Activated naive CD4-positive, alpha-beta T cell treated with anti-CD3 and anti-CD28 coated beads for 36 hours (primary cell): ENCODE data around the gene MACROD2. TPM values are rescaled to one million over a fixed set of nuclear protein-coding genes. Genes with fewer than 3 reads are reported as not detected.
"Not testable (repeated sequence)": the region's sequence is repeated elsewhere in the genome, so short reads cannot be mapped to it uniquely, and the experiment has no call there.

Experiments
- CTCF ChIA-PET: fragments of 350-600 bp; sonication (Branson Sonifier 250); formaldehyde crosslinking; loops from one replicate; lab custom pipeline; 2021; ENCODE audit warnings: antibody characterized with exemption; lab: Charles Lee
- DNase-seq: peaks from one replicate; pipeline ENCODE4 v3.0.0-alpha.2; 2020
- H3K27ac Mint-ChIP-seq: one replicate; pipeline ENCODE4 v1.8.0; 2021; ENCODE audit warnings: mild to moderate bottlenecking, mixed read lengths
- H3K27me3 Mint-ChIP-seq: one replicate; pipeline ENCODE4 v1.8.0; 2021; ENCODE audit warnings: low read depth, mixed read lengths
- H3K36me3 Mint-ChIP-seq: one replicate; pipeline ENCODE4 v1.8.0; 2021; ENCODE audit warnings: low read depth, mixed read lengths
- H3K4me1 Mint-ChIP-seq: one replicate; pipeline ENCODE4 v1.8.0; 2021; ENCODE audit warnings: low read depth, mixed read lengths
- H3K4me3 Mint-ChIP-seq: one replicate; pipeline ENCODE4 v1.8.0; 2021; ENCODE audit warnings: mild to moderate bottlenecking, moderate library complexity, mixed read lengths
- H3K9me3 Mint-ChIP-seq: one replicate; pipeline ENCODE4 v1.8.0; 2021; ENCODE audit warnings: mixed read lengths
- intact Hi-C: fragments of 100-400 bp; cut with micrococcal nuclease; formaldehyde crosslinking; loops from one replicate; pipeline ENCODE4 v1.15.1; 2023
- total RNA-seq, 2 experiments: library from RNA; stranded (reverse); gene quantifications; one replicate each; pipeline ENCODE4 v1.2.3, GENCODE V29; 2021

Gene MACROD2
- total RNA-seq, 2 experiments from 2014 or later = not detected

DNA sequence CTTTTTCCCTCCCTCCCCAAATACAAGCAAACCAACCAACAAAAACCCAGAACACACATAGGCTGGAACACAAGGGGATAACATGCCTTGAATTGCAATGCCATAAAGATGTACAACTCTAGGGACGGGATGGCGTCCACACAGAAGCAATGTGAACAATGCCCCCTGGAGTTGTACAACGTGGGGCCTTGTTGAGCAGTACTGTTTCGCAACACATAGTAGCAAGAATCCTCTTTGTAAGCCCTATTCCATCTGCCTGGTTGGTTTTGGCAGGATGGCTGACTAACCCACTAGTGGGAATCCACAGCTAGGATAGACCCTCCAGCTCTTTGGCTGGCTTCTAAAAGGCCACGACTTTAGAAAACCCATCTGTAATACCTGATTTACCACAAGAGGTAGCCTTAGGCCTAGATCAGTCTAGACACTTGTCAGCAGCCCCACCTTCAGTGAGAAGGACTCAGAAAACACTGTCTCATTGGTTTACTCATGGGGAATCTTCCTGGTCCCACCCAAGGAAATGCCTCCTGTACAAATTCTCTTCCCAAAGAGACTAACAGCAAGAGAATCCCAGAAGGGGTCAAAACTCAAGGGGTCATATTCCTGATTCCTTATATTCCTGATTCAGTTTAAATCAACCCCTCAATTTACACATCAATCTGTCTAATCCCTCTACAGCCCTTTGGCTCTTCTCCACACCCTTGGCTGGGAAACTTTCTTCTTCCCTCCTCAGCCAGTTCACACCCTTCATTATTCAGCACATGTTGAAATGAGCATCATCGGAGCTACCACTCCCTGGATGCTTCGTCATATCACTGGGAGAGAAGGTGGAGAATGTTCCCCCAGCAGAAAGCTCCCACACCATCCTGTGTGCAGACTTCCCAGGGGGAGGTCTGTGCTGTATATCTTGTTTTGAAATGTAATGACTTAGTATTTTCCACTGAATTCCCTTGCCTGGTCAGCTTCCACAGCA, 964.5 kb downstream of the MACROD2 start:
- intact Hi-C loops = no loop called here
- DNase-seq = no peak
- CTCF ChIA-PET = no interaction called here
- no peak overlapping the region for H3K4me3 Mint-ChIP-seq
- H3K36me3 Mint-ChIP-seq = no peaks in the 10 kb centered on the region
- no peak overlapping the region for H3K27ac Mint-ChIP-seq
- H3K9me3 Mint-ChIP-seq = no peaks in the 10 kb centered on the region
- no peaks in the 10 kb centered on the region for H3K4me1 Mint-ChIP-seq
- H3K27me3 Mint-ChIP-seq = no peaks in the 10 kb centered on the region

DNA sequence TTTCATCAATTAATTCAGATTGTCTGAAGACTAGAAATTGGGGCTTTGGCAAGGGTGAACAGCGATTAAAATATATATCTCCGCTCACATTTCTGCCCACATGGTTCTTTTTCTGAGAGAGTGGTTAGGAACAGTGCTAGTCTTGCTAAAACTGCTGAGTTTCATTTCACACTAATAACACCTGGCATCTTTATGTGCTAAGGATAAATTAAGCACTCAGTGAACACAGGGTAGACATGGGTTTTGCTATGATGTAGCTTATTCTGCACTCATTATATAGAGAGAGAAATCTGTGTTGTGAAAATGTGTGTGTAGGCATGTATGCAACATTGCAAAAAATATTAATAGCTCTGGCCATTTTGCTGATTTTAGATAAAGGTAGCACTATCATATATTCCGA, 965.5 kb downstream of the MACROD2 start:
- Mint-ChIP-seq H3K27me3 (no peaks in the 10 kb centered on the region), H3K9me3 (no peaks in the 10 kb centered on the region), H3K36me3 (no peaks in the 10 kb centered on the region), H3K4me1 (no peaks in the 10 kb centered on the region), H3K27ac (no peak overlapping the region), H3K4me3 (no peak overlapping the region)
- no peak for DNase-seq
- intact Hi-C loops = no loop called here
- CTCF ChIA-PET = no interaction called here

GRCh38 chr20:14963262-14963663, 967.9 kb downstream of the MACROD2 start:
- intact Hi-C loops = no loop called here
- Mint-ChIP-seq H3K27ac (no peak overlapping the region), H3K9me3 (peaks cover 1% of the 10 kb centered on the region), H3K27me3 (no peaks in the 10 kb centered on the region), H3K4me3 (no peak overlapping the region), H3K36me3 (no peaks in the 10 kb centered on the region), H3K4me1 (no peaks in the 10 kb centered on the region)
- CTCF ChIA-PET = interaction anchor here (0.6 to 0.7 kb wide), 2 partner anchors 83 to 225 kb away, joined by 3 read pairs; no protein-coding TSS in a partner anchor
- DNase-seq = no peak

DNA sequence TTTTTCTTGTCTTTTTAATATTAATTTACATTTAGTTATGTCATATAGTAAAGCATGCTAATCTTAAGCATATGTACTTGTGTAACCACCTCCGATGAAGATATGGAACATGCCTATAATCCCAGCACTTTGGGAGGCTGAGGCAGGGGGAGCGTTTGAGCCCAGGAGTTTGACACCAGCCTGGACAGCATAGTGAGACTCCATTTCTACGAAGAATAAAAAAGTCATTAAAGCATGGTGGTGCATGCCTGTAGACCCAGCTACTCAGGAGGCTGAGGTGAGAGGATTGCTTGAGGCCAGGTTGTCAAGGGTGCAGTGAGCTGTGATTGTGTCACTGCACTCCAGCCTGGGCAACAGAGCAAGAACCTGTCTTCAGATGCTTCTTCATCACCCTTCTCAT, 970.9 kb downstream of the MACROD2 start:
- intact Hi-C loops = no loop called here
- H3K27me3 Mint-ChIP-seq = no peaks in the 10 kb centered on the region
- H3K27ac Mint-ChIP-seq = no peak overlapping the region
- DNase-seq = no peak
- no peaks in the 10 kb centered on the region for H3K4me1 Mint-ChIP-seq
- peaks cover 1% of the 10 kb centered on the region for H3K9me3 Mint-ChIP-seq
- no peak overlapping the region for H3K4me3 Mint-ChIP-seq
- no peaks in the 10 kb centered on the region for H3K36me3 Mint-ChIP-seq
- CTCF ChIA-PET = no interaction called here

GRCh38 chr20:14966808-14967207, 971.5 kb downstream of the MACROD2 start:
- no peak overlapping the region for H3K27ac Mint-ChIP-seq
- intact Hi-C loops = no loop called here
- no peak for DNase-seq
- no peak overlapping the region for H3K4me3 Mint-ChIP-seq
- no peaks in the 10 kb centered on the region for H3K4me1 Mint-ChIP-seq
- H3K27me3 Mint-ChIP-seq = no peaks in the 10 kb centered on the region
- CTCF ChIA-PET = no interaction called here
- peaks cover 1% of the 10 kb centered on the region for H3K9me3 Mint-ChIP-seq
- no peaks in the 10 kb centered on the region for H3K36me3 Mint-ChIP-seq

DNA sequence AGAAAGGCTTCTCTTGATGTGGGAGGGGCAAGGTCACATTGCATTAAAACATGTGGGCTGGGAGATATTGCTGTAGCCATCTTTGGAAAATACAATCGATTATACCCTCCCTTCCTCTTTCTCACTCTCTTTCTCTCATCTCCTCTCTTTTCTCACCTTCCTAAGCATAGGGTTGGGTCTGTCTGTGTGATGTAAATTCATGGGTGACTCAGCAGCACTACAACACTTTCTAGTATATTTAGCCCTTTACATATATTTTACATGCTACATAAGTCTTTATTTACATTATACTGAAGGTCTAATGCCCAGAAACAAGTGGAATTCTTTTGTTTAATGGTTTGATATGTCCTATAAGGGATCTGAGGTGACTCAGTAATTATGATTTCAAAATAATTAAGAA, 976.9 kb downstream of the MACROD2 start:
- Mint-ChIP-seq H3K27me3 (no peaks in the 10 kb centered on the region), H3K4me3 (no peak overlapping the region), H3K4me1 (no peaks in the 10 kb centered on the region), H3K9me3 (peaks cover 3% of the 10 kb centered on the region), H3K27ac (no peak overlapping the region), H3K36me3 (no peaks in the 10 kb centered on the region)
- intact Hi-C loops = no loop called here
- CTCF ChIA-PET = no interaction called here
- no peak for DNase-seq

- no peak for DNase-seq
- no peak overlapping the region for H3K27ac Mint-ChIP-seq
- H3K36me3 Mint-ChIP-seq = no peaks in the 10 kb centered on the region
- intact Hi-C loops = no loop called here
- no peaks in the 10 kb centered on the region for H3K4me1 Mint-ChIP-seq
- no peak overlapping the region for H3K4me3 Mint-ChIP-seq
- H3K9me3 Mint-ChIP-seq = peaks cover 4% of the 10 kb centered on the region
- H3K27me3 Mint-ChIP-seq = no peaks in the 10 kb centered on the region
- CTCF ChIA-PET = no interaction called here
These were observed 977.4 kb downstream of the MACROD2 start for GRCh38 chr20:14972690-14973089.

- CTCF ChIA-PET = interaction anchor here (0.6 kb wide), 1 partner anchor 69 kb away, joined by 3 read pairs; no protein-coding TSS in a partner anchor
- no peak for DNase-seq
- Mint-ChIP-seq H3K4me3 (no peak overlapping the region), H3K4me1 (no peaks in the 10 kb centered on the region), H3K27me3 (no peaks in the 10 kb centered on the region), H3K36me3 (peaks cover 3% of the 10 kb centered on the region), H3K27ac (no peak overlapping the region), H3K9me3 (peaks cover 27% of the 10 kb centered on the region)
- intact Hi-C loops = no loop called here
These were observed 984.2 kb downstream of the MACROD2 start for GRCh38 chr20:14979453-14979986.

- H3K27me3 Mint-ChIP-seq, H3K27ac Mint-ChIP-seq, H3K36me3 Mint-ChIP-seq, DNase-seq, H3K4me1 Mint-ChIP-seq, H3K4me3 Mint-ChIP-seq, CTCF ChIA-PET, intact Hi-C loops: not testable (repeated sequence)
- peaks cover 24% of the 10 kb centered on the region for H3K9me3 Mint-ChIP-seq
These were observed 986.2 kb downstream of the MACROD2 start for GRCh38 chr20:14981486-14981885.

DNA sequence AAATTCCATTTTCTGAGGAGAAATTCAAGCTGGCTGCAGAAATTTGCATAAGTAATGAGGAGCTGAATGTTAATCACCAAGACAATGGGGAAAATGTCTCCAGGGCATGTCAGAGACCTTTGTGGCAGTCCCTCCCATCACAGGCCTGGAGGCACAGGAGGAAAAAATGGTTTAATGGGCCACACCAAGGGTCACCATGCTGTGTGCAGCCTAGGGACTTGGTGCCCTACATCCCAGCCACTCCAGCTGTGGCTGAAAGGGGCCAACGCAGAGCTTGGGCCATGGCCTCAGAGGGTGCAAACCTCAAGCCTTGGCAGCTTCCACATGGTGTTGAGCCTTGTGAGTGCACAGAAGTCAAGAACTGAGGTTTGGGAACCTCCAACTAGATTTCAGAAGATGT, 987.0 kb downstream of the MACROD2 start:
- CTCF ChIA-PET, H3K27ac Mint-ChIP-seq, H3K4me3 Mint-ChIP-seq, intact Hi-C loops, DNase-seq, H3K4me1 Mint-ChIP-seq, H3K36me3 Mint-ChIP-seq, H3K27me3 Mint-ChIP-seq: not testable (repeated sequence)
- H3K9me3 Mint-ChIP-seq = peaks cover 24% of the 10 kb centered on the region

GRCh38 chr20:14984305-14984704, 989.0 kb downstream of the MACROD2 start:
- Mint-ChIP-seq H3K27ac (no peak overlapping the region), H3K27me3 (no peaks in the 10 kb centered on the region), H3K36me3 (peaks cover 3% of the 10 kb centered on the region), H3K9me3 (peaks cover 23% of the 10 kb centered on the region), H3K4me1 (no peaks in the 10 kb centered on the region), H3K4me3 (no peak overlapping the region)
- CTCF ChIA-PET = no interaction called here
- intact Hi-C loops = no loop called here
- DNase-seq = no peak

GRCh38 chr20:14984768-14985622, 989.7 kb downstream of the MACROD2 start:
- no peak overlapping the region for H3K27ac Mint-ChIP-seq
- H3K9me3 Mint-ChIP-seq = peaks cover 23% of the 10 kb centered on the region
- H3K27me3 Mint-ChIP-seq = no peaks in the 10 kb centered on the region
- DNase-seq = no peak
- intact Hi-C loops = no loop called here
- H3K4me1 Mint-ChIP-seq = no peaks in the 10 kb centered on the region
- H3K4me3 Mint-ChIP-seq = no peak overlapping the region
- H3K36me3 Mint-ChIP-seq = peaks cover 3% of the 10 kb centered on the region
- CTCF ChIA-PET = no interaction called here
